TTC549 (cell line): ENCODE results near the gene KIF3A.

Experiments used
- FAIRE-seq: peaks from 2 replicates; lab custom pipeline; 2012; peaks lifted over from hg19 to GRCh38; lab: Jason Lieb, UNC

KIF3A gene

GRCh38 chr5:132753135-132753987, 16.0 kb upstream of the KIF3A start:
- FAIRE-seq, result no peak

- FAIRE-seq, result no peak
These were observed 15.3 kb upstream of the KIF3A start for GRCh38 chr5:132752581-132753125.

GRCh38 chr5:132751971-132752580, 14.7 kb upstream of the KIF3A start:
- FAIRE-seq, result no peak

GRCh38 chr5:132751444-132751843, 14.1 kb upstream of the KIF3A start:
- FAIRE-seq, result no peak

GRCh38 chr5:132750471-132751230, 13.3 kb upstream of the KIF3A start:
- FAIRE-seq, result no peak

- no peak for FAIRE-seq
These were observed 12.2 kb upstream of the KIF3A start for GRCh38 chr5:132749506-132749905.

GRCh38 chr5:132748522-132749000, 11.2 kb upstream of the KIF3A start:
- FAIRE-seq, result no peak

- no peak for FAIRE-seq
These were observed 10.5 kb upstream of the KIF3A start for GRCh38 chr5:132747616-132748440.

GRCh38 chr5:132746954-132747615, 9.7 kb upstream of the KIF3A start, which contains the start of gene CCNI2:
Gene CCNI2 (plus strand): TSS chr5:132747426. CDS start chr5:132747496, 70 bp downstream.
- no peak for FAIRE-seq

- FAIRE-seq, result no peak
These were observed 9.2 kb upstream of the KIF3A start for GRCh38 chr5:132746592-132746953.

- FAIRE-seq, result peak; percentile 46
These were observed 7.3 kb upstream of the KIF3A start for GRCh38 chr5:132744659-132745058.

- FAIRE-seq, result no peak
These were observed 5.3 kb upstream of the KIF3A start for GRCh38 chr5:132742626-132743025.

GRCh38 chr5:132742158-132742557, 4.8 kb upstream of the KIF3A start:
- FAIRE-seq, result no peak

- FAIRE-seq, result no peak
These were observed 1.9 kb upstream of the KIF3A start for GRCh38 chr5:132739232-132739631.

- FAIRE-seq, result no peak
These were observed 786 bp upstream of the KIF3A start for GRCh38 chr5:132737982-132738681.

- no peak for FAIRE-seq
These were observed 2.7 kb downstream of the KIF3A start for GRCh38 chr5:132734687-132735086.

GRCh38 chr5:132733499-132734148, 3.7 kb downstream of the KIF3A start:
- no peak for FAIRE-seq

- FAIRE-seq, result no peak
These were observed 7.5 kb downstream of the KIF3A start for GRCh38 chr5:132729896-132730295.

GRCh38 chr5:132725745-132726144, 11.6 kb downstream of the KIF3A start:
- no peak for FAIRE-seq
